ENCODE measurements around the gene EPO. TPM values are rescaled to one million over a fixed set of nuclear protein-coding genes. Genes with fewer than 3 reads are reported as not detected.
"Not testable (repeated sequence)": the region's sequence is repeated elsewhere in the genome, so short reads cannot be mapped to it uniquely, and the experiment has no call there.

Gene EPO
- total RNA-seq, 2 experiments from 2014 or later, result 0.15 TPM; not detected in 1

DNA sequence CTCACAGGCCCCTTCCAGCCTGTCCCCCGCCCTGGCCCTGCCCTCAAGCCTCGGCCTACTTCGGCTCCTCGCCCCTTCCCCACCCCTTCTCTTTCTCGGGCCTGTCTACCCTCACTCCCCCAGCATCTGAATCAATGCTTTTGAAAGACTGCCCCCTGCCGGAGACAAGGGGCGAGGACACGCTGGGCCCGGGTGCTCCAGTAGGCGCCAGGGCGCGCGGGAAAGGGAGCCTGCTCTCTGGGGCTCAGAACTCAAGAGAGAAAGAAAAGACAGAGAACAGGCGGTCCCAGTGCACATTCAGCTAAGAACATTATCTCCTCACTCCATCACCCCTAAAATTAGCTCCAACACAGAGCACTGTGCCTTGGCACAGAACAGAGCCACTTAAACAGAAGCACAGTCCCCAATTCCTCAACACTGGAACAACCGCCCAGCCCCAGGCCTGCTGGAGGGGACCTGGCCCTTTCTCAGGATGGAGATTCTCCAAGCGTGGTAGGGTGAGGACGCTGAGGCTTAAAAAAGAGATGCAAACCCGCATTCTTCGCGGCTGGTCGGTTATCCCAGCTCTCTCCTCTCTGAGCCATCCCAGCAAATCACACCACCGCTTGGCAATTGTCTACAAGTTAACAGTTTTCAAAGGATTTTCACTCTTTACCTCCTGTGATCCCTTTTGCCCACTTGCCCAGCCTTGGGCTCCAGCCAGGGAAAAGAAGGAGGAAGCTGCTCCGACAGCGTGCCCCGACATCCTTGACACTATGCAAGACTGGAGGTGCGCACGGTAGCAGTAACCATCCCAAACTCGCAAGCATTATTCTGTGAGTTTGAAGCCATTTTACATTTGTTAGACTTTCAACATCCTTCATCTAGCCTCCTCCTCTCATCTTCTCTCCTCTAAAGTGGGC is 28.3 kb upstream of the EPO start:
- ChIA-PET POLR2A (interaction anchor here (1.2 to 2.9 kb wide), 3 partner anchors 14 to 160 kb away, joined by 3 to 10 read pairs (median 5); partner anchors contain the start of genes POP7 and SLC12A9), CTCF (interaction anchor here (0.6 to 8.0 kb wide), 20 partner anchors 13 to 133 kb away, joined by 3 to 78 read pairs (median 4); partner anchors contain the start of genes FBXO24, GNB2, LRCH4 and MOSPD3)

- POLR2A ChIA-PET, result interaction anchor here (0.7 to 2.9 kb wide), 2 partner anchors 13 to 60 kb away, joined by 3 to 10 read pairs; partner anchors contain the start of gene POP7
- CTCF ChIA-PET, result interaction anchor here (0.7 to 8.0 kb wide), 12 partner anchors 10 to 133 kb away, joined by 3 to 78 read pairs (median 4); partner anchors contain the start of genes MOSPD3 and POP7
Measured at GRCh38 chr7:100692578-100692961, 27.7 kb upstream of the EPO start.

DNA sequence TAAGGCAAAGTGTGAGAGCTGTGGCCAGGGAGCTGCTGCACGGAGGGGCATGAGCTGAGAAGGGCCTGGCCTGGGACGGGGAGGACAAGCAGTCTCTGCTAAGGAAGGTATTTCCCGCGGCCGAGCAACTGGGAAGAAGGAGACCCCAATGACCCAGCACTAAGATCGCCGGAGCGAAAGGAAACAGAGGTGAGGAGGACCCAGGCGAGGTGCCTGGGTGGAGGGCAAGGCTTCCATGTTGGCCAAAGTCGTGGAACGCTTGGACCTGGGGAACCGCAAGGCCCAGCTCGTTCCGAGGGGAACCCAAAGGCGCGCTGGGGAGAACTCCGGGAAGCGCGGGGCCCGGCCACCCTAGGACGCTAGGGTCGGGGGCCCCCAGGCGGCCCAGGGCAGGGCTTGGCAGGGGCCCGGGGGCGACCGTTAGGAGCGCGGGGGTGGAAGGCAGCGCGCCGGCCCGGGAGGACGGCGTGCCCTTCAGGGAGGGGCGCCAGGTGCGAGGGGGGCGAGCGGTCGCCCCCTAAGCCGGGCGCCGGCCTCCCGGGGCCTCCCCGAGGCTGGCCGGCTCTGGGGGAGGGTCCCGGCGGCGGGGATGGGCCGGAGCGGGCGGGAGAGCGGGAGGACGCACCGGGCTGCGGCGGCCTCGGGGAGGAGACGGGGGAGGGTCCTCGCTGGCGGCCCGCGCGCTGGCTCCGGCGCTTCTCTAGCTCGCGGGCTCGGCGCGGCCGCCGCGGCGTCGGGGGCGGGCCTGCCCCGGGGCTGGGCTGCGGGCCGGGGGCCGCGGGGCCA is 26.8 kb upstream of the EPO start:
- POLR2A ChIA-PET, result interaction anchor here (0.7 to 2.9 kb wide), 3 partner anchors 12 to 88 kb away, joined by 3 to 10 read pairs (median 3); partner anchors contain the start of gene POP7
- CTCF ChIA-PET, result interaction anchor here (0.6 to 8.0 kb wide), 7 partner anchors 9 to 1773 kb away, joined by 3 to 78 read pairs (median 5); partner anchors contain the start of genes MOSPD3 and POP7

GRCh38 chr7:100694098-100694745 is 26.0 kb upstream of the EPO start, which contains the start of gene GIGYF1:
Gene GIGYF1 (minus strand): TSS chr7:100694250. CDS start chr7:100688238, 6,012 bp downstream.
- CTCF ChIA-PET, result interaction anchor here (0.6 to 8.0 kb wide), 3 partner anchors 11 to 1772 kb away, joined by 4 to 78 read pairs (median 5); partner anchors contain the start of gene POP7

GRCh38 chr7:100696123-100696521 is 24.1 kb upstream of the EPO start:
- CTCF ChIA-PET, result interaction anchor here (1.0 to 8.0 kb wide), 4 partner anchors 9 to 156 kb away, joined by 3 to 78 read pairs (median 4); partner anchors contain the start of genes POP7 and SLC12A9
- POLR2A ChIA-PET, result interaction anchor here (0.7 to 2.9 kb wide), 2 partner anchors 7 to 9 kb away, joined by 3 to 16 read pairs; partner anchors contain the start of gene POP7

More at GRCh38 chr7:100694098-100694745, 26.0 kb upstream of the EPO start, which contains the start of gene GIGYF1:
- POLR2A ChIA-PET, result interaction anchor here (0.5 to 2.9 kb wide), 3 partner anchors 11 to 265 kb away, joined by 3 to 10 read pairs (median 4); partner anchors contain the start of genes MEPCE and POP7

DNA sequence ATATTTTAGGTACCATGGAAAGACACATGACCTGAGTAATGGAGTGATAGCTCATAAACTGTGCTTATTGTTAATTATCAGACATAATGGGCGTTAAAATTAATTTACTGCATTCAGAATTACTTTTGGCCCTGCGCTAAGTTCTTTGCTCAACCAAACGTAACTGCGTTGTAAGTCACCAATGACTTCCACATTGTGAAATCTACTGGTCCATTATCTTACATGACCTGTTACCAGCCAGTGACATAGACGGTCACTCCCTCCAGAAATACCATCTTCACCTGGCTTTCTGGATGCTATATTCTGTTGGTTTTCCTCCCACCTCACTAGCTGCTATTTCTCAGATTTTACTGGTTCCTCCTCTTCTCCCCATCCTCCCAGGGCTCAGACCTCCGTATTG is 21.2 kb upstream of the EPO start:
- ChIA-PET POLR2A (interaction anchor here (0.6 kb wide), 1 partner anchor 258 kb away, joined by 6 read pairs; no protein-coding TSS in a partner anchor), CTCF (interaction anchor here (0.6 kb wide), 2 partner anchors 37 to 317 kb away, joined by 3 to 4 read pairs; no protein-coding TSS in a partner anchor)

GRCh38 chr7:100701089-100701488 is 19.2 kb upstream of the EPO start:
- POLR2A ChIA-PET, result interaction anchor here (0.6 kb wide), 2 partner anchors 95 to 254 kb away, joined by 3 read pairs; no protein-coding TSS in a partner anchor
- CTCF ChIA-PET, result interaction anchor here (1.3 kb wide), 1 partner anchor 24 kb away, joined by 3 read pairs; no protein-coding TSS in a partner anchor

DNA sequence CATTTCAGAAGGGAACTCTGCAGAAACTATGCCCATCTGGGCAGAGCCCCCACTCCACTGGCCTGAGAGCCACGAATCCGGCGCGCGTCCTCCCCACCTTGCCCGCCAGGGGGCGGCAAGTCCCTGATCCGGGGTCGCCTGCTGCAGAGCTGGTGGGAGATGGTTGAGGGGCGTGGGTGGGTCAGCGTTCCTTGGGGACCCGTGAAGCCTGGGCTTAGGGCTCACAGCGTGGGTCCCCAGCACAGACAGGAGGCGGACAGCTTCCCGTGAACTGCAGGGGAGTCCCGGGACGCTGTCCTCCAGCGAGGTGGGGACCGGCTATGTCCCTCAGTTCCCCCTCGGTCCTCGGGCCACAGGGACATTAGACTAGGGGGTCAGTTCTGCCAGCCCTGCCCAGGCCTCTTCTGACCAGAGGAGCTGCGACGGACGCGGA is 14.9 kb upstream of the EPO start:
- ChIA-PET CTCF (interaction anchor here (0.5 to 4.1 kb wide), 29 partner anchors 9 to 704 kb away, joined by 3 to 78 read pairs (median 4); partner anchors contain the start of genes AGFG2, EPO, FBXO24 and GIGYF1), POLR2A (interaction anchor here (0.6 to 2.4 kb wide), 12 partner anchors 9 to 276 kb away, joined by 3 to 16 read pairs (median 6); partner anchors contain the start of genes FBXO24, GIGYF1, GNB2 and LRCH4)

DNA sequence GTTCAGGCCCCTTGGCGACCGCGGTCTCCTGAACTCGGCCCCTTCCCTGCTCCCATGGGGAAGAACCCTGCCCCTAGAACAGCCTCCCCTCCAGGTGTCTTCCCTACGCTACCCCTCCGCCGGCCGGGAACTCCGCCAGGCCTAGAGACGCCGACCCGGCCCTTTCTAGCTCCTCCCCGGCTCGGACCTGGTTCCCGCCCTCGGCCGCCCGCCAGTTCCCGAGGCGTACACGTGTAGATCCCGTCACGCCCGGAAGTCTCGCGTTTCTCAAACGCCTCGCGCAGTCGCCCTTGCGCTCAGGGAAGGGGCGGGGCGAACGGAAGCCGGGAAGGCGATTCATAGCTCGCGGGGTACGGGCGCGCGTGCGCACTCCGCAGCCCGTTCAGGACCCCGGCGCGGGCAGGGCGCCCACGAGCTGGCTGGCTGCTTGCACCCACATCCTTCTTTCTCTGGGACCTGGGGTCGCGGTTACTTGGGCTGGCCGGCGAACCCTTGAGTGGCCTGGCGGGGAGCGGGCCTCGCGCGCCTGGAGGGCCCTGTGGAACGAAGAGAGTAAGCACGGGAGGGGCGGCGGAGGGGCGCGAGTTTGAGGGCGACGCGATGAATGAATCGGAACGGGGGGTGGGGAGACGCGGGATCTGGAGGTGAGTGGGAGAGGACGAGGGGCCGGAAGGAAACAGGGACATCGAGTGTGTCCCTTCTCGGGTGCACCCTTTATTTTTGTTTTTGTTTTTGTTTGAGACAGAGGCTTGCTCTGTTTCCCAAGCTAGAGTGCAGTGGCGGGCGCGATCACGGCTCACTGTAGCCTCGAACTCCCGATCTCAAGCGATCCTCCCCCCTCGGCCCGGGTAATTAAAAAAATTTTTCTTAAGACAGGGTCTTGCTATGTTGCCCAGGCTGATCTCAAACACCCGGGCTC is 14.3 kb upstream of the EPO start, which contains the start of gene POP7:
TSS of gene POP7 (plus strand) at position 369 of the 919 bp plus-strand sequence. CDS start 710 bp downstream, outside the sequence.
- ChIA-PET CTCF (interaction anchor here (0.5 to 4.1 kb wide), 30 partner anchors 8 to 704 kb away, joined by 3 to 78 read pairs (median 4); partner anchors contain the start of genes AGFG2, EPO, FBXO24 and GIGYF1), POLR2A (interaction anchor here (0.6 to 2.4 kb wide), 13 partner anchors 10 to 356 kb away, joined by 3 to 16 read pairs (median 6); partner anchors contain the start of genes FBXO24, GIGYF1, GNB2 and LRCH4)

- CTCF ChIA-PET, result interaction anchor here (1.2 to 4.1 kb wide), 4 partner anchors 13 to 146 kb away, joined by 3 to 78 read pairs (median 12); partner anchors contain the start of genes EPO, GIGYF1 and SLC12A9
- POLR2A ChIA-PET, result interaction anchor here (1.6 to 2.4 kb wide), 3 partner anchors 94 to 168 kb away, joined by 6 to 14 read pairs (median 10); partner anchors contain the start of genes FBXO24, LRCH4, MOSPD3 and SRRT
Measured at GRCh38 chr7:100706672-100707311, 13.5 kb upstream of the EPO start.

DNA sequence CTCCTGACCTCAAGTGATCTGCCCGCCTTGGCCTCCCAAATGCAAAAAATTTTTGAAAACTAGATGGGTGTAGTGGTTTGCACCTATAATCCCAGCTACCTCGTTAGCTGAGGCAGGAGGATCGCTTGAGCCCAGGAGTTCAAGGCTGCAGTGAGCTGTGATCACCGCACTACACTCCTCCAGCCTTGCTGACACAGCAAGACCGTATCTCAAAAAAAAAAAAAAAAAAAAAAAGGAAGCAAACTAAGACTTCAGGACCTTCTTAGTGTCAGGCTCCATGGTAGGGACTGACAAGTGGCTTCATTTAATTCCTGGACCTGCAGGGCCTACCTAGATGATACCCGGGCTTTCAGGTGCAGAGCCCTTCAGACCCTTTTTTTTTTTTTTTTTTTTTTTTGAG is 11.9 kb upstream of the EPO start:
- POLR2A ChIA-PET, result interaction anchor here (0.6 to 0.7 kb wide), 2 partner anchors 76 to 89 kb away, joined by 3 to 7 read pairs; no protein-coding TSS in a partner anchor
- CTCF ChIA-PET, result interaction anchor here (0.6 to 1.6 kb wide), 3 partner anchors 9 to 249 kb away, joined by 3 to 5 read pairs (median 4); no protein-coding TSS in a partner anchor

GRCh38 chr7:100710452-100710851 is 9.8 kb upstream of the EPO start:
- ChIA-PET POLR2A (no interaction called here), CTCF (no interaction called here)

- ChIA-PET POLR2A (no interaction called here), CTCF (interaction anchor here (1.0 to 1.2 kb wide), 2 partner anchors 14 to 141 kb away, joined by 3 to 4 read pairs; partner anchors contain the start of gene SLC12A9)
Measured at GRCh38 chr7:100711369-100711768, 8.9 kb upstream of the EPO start.

- ChIA-PET POLR2A (no interaction called here), CTCF (interaction anchor here (1.2 to 1.7 kb wide), 3 partner anchors 9 to 36 kb away, joined by 3 to 8 read pairs (median 5); partner anchors contain the start of gene POP7)
Measured at GRCh38 chr7:100714725-100715124, 5.5 kb upstream of the EPO start.

GRCh38 chr7:100717073-100717472 is 3.2 kb upstream of the EPO start:
- POLR2A ChIA-PET, result not testable (repeated sequence)
- CTCF ChIA-PET, result interaction anchor here (0.8 to 1.4 kb wide), 4 partner anchors 8 to 135 kb away, joined by 3 read pairs; partner anchors contain the start of gene SLC12A9
